ENCODE results near the gene SPOCD1.

Gene SPOCD1

DNA sequence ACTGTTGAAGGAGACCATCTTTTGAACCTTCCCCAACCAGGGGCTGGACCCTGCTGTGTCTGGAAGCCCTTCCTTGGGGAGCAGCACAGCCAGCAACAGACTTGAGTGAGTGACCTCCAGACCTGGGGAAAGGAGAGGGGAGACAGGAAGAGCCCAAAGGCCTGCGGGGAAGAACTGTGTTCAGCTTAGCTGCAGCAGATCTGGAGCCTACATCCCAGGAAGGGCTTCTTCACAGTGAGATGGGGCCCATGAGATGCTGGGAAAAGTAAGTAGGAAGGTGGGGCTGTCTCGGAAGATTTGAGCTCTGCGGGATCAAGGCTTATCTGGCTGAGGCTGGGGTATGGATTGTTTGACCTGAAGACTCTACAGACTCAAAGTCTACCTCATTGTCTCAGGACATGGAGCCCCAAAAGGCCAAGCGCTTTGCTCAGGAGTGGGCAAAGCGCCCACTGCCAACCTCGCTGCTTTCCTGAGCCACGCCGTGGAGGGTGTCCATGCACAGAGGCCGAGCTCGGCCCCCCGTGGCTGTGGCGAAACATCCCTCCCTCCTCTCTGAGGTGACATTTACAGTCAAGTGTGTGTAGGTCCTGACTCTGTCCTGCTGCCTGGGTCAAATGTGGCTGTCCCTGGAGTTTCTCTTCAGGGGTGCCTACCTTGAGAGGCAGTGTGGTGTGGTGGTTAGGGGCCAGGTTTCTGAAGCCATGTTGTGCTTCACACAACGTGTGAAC lies 24.5 kb downstream of the SPOCD1 start:
- H3K27ac ChIP-seq = no peak overlapping the region
- H3K4me3 ChIP-seq = no peak overlapping the region

DNA sequence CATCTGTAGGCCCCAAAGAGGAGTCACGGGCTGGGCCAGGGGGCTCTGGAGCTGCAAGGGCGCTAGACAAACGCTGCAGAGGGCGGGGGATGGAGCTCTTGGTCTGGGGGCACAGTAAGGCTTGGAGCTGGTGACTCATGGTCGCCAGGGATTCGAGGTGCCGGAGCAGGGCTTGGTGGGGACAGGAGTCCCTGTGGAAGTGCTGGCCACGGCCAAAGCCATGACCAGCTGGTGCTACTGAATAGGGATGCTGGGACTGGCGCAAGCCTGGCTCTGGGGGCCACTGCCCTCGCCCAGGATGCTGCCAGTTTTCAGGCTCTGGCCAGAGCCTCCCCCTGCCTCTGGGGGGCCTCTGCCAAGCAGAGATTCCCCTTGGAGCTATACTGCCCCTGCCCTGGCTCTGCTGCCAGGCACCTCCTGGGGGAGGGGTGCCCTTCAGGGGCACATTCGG lies 25.2 kb downstream of the SPOCD1 start:
- no peak overlapping the region for H3K4me3 ChIP-seq
- no peak overlapping the region for H3K27ac ChIP-seq

DNA sequence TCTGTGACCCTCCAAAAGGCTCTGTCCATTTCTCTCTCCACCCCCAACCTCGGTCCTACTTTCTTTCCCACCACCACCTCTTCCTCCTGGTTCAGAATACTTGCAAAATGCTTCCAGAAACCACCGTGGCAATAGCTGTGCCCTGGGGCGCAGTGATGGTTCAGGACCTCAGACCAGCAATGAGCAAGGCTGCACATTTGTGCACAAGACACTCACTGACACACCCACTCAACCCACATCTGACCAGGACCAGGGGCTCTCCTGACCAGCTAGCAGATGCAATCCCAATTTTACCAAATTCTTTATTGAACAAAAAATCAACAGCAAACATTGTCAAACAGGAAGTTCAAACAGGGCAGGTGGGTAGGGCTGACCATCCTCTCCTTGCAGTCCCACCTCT lies 25.7 kb downstream of the SPOCD1 start:
- Histone ChIP-seq H3K27ac (no peak overlapping the region), H3K4me3 (no peak overlapping the region)

DNA sequence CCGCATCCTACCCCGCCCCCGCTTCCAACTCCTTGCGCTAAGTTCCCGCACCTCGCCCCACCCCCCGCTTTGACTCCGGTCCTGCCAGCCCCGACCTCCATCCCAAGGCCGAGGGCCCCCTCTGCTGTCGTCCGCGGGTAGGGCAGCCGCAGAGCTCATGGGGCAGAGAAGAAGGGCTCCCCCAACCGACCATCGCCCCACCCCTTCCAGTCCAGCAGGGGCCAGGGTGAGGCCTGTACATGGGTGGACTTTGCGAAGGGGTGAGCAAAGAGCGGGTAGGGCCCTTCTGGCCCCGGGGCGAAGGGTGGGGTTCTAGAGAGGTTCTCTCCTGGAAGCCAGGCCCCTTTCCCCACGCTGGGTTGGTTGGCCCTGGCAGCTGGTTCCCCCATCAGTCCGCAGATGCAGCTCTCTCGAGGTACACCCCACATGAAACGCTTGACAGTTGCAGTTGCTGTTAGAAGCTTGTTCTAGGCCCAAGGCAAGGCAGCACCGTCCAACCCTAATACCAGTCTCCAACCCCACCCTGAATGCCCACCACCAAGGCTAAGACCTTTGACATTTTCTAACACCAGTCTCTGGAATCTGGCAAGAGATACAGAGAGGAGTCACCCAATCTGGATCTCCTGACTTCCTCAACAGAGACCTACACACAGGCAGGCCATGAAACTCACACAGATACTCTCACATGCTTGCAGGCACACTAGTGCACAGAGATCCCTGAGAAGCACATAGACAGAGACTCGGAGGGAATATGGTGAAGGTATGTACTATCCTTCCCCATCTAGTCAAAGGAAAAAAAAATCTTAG lies 26.4 kb downstream of the SPOCD1 start:
- peak overlapping the region; percentile 39 to 62 (median 56) for H3K4me3 ChIP-seq

DNA sequence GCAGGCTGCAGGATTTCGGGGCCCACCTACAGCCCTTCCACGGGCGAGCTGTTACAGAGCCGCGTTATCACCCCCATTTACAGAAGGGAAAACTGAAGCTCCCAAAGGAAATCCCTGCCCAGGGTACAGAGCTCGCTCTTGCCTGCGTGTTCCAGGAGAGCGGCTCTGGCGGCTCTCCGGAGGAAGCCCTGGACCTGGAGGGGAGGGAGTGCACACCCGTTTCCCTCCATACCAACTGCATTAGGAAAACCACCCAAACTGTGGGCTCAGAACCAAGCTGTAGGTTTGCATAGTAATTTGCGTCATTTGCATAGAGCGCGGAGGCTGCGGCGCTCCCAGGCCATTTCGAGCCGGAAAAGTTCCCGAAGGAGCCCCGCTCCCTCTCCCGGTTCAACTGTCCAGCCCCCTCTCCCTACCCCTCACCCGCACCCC lies 27.0 kb downstream of the SPOCD1 start:
- Histone ChIP-seq H3K4me3 (peak overlapping the region; percentile 39 to 62 (median 56)), H3K27ac (peak overlapping the region in 20 of 21 experiments; percentile 62 to 94 (median 88))

More for the DNA sequence above, 26.4 kb downstream of the SPOCD1 start:
- peak overlapping the region in 17 of 21 experiments; percentile 71 to 94 (median 89) for H3K27ac ChIP-seq

DNA sequence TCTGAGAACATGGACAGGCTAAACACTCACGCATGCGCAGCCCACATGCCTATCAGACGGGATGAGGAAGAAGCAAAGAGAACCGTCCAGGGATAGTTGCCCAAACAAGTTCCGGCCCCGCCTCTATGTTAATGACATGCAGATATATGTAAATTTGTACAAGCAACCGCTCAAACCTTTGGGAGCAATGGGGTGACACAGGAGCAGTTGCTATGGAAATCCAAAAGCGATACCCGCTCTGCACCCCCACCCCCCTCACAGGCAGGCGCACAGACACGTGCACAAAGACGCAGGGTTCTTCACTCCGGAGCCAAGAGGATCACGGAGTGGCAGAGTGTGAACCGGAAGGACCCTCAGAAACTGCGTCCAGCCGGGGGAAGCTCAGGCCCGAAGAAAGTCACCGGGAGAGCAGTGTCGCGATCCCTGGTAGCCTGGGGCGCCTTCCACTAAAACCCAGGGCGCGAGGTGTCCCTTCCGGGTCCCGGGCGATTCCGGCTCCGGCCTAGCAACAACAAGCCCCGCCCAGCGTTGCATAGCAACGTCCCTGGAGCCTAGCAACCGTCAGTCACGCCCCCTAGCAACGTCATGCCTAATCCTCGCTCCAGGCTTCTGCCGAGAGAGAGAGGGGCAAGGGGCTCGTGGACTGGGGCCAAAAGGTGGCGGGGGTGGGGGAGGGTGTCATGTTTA lies 27.5 kb downstream of the SPOCD1 start:
- Histone ChIP-seq H3K4me3 (peak overlapping the region; percentile 39 to 62 (median 56)), H3K27ac (peak overlapping the region; percentile 57 to 94 (median 87))

DNA sequence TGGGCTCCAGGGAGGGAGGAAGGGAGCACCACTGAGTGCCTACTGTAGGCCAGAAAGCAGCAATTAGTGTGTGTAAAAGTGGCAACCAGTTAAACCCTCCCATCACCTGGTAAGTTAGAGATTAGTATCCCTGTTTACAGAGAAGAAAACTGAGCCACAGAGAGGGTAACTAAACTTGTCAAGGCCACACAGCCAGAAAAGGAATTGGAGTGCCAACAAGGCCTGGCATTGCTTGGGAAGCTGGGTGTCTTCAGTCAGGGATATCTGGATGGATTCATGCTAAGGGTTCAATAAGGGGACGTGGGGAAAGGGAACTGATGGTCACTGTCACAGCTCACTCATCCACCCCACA lies 28.1 kb downstream of the SPOCD1 start:
- H3K4me3 ChIP-seq = peak overlapping the region in 3 of 7 experiments; percentile 56 to 57 (median 56)

DNA sequence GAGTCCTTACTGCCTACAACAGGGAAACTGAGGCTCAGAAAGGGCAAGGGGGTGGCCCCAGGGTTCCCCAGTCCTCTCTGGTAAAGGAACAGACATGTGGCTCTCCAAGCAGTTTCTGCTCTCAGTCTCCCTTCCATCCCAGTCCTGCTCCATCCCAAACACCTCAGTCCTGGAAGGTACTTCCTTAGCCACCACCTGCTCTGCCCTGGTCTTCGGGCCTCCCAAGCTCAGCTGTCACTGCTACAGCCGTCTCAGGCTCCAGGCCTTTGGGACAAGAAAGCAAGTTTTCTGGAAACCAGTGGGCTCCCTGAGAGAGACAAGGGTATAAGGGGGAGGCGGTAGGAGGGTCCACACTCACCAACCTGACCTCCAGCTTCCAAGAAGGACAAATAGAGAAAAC lies 28.6 kb downstream of the SPOCD1 start:
- no peak overlapping the region for H3K4me3 ChIP-seq
- H3K27ac ChIP-seq = peak overlapping the region in 5 of 21 experiments; percentile 31 to 94 (median 87)

More for the DNA sequence above, 28.1 kb downstream of the SPOCD1 start:
- peak overlapping the region in 12 of 21 experiments; percentile 31 to 94 (median 88) for H3K27ac ChIP-seq

DNA sequence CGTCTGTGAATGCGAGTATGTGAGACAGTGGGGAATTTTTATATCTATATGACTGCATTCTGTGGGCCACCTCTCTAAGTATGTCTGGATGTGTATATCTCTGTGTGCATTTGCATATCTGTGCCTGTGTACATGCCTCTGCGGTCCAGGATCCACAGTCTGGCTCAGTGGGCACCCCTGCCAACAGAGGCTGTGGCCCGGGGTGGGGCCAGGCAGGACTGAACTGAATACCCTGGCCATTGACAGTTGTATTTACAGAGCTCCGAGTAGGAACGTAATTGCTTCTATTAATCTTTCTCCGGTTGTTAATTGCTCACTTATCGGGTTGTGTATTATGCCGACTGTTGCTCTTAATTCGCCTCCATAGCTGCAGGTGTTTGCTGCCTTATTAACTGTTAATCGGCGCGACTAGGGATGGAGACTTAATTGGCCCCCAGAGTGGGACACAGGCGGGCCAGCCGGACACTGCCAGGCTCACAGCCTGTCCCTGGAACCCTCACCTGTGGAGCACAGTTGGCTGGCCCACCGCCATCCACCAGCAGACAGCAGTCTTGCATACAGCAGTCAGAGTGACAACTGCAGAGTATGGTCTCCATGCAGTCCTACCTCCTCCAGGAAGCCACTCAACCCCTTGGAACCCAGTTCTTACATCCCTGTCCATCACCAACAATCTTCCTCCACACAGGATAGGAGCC lies 29.3 kb downstream of the SPOCD1 start:
- H3K27ac ChIP-seq = no peak overlapping the region

DNA sequence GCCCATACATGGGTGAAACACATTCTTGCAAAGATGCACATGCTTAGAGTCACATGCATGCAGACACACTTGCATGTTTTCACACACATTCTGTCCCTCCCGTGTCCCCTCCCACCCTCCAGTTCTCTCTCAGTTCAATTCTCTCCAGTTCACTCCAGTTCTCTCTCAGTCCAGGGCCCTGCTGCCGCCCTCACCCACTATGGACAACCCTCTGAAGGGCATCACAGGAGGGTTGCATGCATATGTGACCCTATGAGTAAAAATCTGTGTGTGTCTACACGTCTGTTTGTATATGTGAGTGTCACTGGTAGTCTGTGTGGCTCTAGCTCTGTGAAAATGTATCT lies 29.9 kb downstream of the SPOCD1 start:
- Histone ChIP-seq H3K27ac (no peak overlapping the region), H3K4me3 (no peak overlapping the region)

More for the DNA sequence above, 29.3 kb downstream of the SPOCD1 start:
- no peak overlapping the region for H3K4me3 ChIP-seq

DNA sequence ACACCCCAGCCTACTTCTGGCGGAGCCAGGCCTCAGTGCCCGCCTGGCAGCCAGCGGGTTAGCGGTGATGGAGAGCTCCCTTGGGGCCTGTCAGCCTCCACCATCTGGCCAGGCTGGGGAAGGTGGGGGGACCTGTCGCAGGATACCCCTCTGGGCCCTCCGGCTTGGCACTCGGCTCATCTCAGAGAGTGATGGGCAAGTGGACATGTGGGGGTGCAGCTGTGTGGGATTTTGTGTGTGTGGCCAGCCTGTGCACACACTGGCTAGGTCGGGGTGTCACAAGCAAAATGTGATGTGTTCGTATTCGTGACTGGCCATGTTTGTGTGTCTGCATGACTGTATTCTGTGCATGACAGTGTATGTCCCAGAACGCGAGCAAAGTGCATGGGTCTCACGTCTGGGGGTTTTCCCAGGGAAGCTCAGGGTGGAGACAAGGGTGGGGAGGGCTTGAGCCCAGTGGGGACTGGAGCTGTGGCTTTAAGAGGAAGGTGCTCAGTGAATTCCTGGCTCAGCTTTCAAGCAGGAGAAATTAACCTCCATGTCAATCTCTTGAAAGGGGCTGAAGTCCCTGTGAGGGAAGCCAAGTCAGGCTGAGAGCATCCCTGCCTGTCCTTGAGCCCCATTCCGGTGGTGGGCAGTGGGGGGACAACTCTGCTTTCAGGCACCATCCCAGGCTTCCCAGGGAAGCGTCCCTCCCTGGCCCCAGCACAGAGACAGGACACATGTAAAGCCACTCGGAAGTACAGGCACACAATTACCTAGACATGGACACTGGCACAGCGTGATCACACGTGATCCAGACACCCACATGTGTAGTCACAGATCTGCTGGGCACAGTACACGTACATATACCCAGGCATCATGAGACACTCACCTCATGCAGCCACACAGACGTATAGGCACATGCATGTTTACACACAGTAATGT lies 30.5 kb downstream of the SPOCD1 start:
- Histone ChIP-seq H3K4me3 (no peak overlapping the region), H3K27ac (no peak overlapping the region)

DNA sequence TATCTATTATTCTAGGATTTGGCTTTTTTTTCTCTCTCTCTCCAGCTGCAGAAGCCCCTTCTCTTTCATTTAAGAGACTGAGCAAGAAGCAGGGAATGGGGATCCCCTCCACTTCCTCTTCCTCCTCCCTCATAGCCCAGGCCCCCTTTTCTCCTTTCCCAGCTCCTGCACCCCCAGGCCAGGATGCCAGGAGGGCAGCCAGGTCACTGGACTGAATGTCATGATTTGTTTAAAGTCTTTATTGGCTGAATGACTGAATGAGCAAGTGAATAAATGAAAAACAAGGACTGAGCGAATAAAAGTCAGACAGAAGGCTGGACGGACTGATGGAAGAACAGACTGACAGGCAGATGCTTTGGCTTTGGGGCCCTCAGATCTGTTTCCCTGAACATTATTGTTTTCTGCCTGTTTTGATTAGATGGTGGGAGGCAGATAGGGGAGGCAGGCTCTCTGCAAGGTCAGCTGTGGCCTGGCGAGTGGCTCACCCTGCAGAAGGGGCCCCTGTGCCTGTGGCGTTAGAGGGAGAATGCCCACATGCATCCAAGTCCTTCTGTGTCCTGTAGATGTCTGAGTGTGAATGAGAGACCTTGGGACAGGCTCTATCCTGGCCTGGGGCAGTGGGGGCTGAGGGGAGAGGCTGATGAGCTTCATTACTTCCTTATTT lies 31.3 kb downstream of the SPOCD1 start:
- no peak overlapping the region for H3K4me3 ChIP-seq
- H3K27ac ChIP-seq = no peak overlapping the region

DNA sequence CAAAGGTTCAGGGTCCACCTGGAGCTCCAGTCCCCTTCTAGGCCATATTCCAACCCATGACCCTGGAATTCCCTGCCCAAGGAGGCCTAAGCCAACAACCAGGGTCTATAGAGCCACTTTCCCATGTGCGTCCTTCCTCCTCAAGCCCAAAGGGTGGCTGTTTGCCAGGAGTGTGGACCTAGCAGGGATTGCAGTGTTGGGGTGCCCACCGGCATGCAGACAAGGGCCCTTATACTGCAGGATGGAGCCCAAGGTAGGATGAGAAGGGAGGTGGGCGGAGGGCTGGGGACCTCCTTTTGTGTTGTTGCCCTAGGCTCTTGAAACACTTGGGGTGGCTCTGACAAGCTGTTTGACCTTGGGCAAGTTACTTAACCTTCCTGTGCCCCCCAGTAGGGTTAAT lies 32.0 kb downstream of the SPOCD1 start:
- Histone ChIP-seq H3K27ac (no peak overlapping the region), H3K4me3 (no peak overlapping the region)

DNA sequence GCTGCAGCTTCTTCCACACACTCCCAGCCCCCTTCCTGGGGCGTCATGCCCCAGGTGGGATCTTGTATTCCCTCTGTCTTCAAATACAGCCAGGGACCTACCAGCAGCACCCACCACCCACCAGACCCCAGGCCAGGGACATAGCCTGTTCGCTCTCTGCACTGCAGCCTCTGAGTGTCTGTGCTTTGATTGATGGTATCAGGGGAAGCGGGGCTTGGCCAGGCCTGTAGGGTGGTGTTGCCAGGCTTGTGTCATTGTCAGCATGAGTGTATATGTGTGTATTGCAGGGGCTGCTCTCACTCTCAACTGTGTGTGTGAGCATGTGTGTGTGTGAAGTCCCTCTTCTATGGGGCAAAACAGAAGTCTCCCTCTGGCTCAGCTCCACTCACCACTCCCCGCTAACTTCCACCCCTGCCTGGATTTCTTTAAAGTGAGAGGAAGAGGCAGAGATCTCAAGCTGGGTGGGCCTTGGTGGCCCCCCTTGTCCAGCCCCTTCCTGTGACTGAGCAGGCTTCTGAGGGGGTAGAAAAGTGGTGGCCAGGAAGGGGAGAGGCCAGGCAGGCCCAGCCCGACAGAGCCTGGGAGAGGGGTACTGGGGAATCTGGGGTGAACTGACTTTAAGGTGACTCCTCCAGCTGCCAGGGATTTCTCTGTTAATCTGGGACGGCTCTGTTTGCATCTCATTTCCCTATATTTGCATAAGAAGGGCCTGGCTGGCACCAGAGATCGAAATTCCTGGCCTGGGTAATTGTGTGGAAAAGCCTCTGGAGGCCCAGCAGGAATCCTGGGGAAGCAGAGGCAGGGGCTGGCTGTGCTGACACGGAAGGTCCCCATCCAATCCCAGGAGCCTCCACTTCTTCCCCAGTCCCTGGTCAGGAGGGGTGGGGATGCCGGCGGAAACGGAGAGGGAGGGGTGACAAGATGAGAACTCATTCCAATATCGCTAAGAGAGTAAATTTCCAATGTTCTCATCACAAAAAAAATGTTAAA lies 33.1 kb downstream of the SPOCD1 start:
- no peak overlapping the region for H3K27ac ChIP-seq
- no peak overlapping the region for H3K4me3 ChIP-seq

DNA sequence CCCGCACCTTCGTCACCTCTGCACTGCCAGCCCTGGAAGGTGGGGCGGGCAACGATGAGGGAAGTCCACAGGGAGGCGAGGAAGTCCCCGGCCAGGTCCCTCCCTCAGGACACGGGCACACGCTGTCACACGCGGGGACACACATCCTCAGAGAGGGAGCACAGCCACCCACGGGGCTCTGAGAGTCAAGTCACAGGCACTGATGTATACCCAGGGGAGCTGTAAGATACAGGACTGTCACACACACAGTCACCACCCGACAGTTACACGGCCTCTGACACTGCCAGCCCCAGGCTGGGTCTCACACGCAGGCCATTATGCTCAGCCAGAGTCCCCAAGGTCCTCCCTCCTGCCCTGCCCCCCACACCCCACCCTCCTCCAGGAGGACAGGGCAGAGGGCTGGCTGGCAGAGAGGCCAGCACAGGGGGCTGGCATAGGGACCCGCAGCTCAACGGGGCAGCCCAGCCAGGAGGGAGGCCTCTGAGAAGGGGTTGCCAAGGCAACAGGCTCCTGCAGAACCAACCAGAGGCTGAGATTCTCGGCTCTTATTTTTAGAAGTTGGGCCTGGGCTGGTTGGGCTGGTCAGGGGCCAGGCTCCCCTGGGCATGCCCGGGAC lies 34.0 kb downstream of the SPOCD1 start:
- no peak overlapping the region for H3K27ac ChIP-seq
- H3K4me3 ChIP-seq = no peak overlapping the region

DNA sequence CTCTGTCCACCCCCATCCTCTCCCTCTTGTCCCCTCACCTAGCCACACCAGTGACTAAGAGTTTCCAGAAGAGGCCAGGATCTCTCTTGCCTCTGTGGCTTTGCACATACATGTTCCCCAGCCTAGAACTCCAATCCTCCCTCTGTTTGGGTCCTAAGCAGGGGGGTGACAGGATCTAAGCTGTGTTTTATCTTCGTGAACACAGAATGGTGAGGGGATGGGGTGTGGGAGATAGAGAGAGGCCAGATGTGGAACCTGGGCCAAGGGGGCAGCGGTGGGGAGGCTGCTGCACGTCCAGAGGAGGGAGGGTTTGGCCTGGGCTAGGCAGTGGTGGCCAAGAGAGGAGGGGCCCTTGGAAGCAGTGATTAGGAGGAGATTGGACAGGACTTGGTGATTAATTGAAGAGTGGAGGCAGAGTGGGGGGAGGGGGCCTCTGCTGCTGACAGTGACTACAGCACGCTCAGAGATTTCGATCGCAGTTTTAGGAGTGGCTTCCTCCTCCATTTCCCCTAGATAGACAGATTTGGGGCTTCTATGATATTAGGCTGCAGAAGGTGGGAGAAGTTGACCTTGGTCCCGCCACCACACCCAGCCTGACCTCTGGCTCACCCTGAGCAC lies 34.6 kb downstream of the SPOCD1 start:
- H3K4me3 ChIP-seq = no peak overlapping the region
- no peak overlapping the region for H3K27ac ChIP-seq

Measured in skin epidermis (tissue), 12 donors.